ENCODE measurements around the gene ANO1.
A peak's percentile ranks its signal among the peaks of the same experiment; 100 is the strongest.

ANO1 gene

GRCh38 chr11:70167120-70167519 lies 89.0 kb downstream of the ANO1 start:
- DNase-seq (ENCODE audit: low read depth): no peak

DNA sequence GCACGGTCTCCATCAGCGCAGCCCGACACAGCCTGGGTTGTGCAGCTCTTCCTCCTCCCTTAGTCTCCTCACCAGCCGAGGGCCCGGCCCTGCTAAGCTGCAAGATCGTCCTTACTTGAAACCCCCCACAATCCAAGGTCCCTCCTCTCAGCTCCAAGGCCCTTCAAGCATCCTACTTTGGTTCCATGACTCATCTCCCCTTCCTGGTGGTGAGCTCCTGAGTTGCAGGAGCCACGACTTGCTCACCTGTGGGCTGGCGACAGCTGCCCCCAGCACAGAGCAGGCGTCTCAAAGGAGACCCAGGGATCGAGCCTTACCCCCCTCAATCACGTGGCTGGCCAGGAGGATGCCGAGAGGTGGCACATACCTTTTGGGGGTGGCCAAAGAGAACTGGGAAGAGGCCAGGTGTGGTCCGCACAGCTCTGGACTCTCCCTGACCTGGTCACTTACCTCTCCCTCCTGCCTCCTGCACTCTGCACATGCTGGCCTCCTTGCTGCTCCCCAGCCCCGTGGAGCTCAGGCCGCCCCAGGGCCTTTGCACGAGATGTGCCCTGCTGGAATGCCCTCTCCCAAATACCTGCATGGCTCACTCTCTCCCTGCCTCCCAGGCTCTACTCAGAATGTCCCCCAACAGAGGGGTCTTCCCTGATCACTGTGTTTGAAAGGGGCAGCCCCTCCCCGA lies 89.7 kb downstream of the ANO1 start:
- no peak for DNase-seq (ENCODE audit: low read depth)

DNA sequence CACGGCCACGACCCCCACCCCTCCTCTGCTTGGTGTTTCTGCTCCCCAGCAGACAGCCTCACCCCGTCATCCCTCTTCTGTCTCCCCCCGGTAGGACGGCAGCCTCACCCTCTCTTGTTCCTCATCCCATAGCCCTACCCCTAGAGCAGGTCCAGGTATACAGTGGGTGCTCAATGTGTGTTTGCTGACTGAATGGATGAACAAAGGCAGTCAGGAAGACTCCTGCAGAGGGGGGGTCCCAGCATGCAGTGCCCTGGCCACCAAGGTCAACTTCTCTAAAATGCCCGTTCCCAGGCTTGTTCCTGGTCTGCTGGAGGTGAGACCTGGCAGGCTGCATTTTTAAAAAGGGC lies 90.3 kb downstream of the ANO1 start:
- DNase-seq (ENCODE audit: low read depth): no peak

- no peak for DNase-seq (ENCODE audit: low read depth)
Measured at GRCh38 chr11:70169127-70169526, 91.0 kb downstream of the ANO1 start.

GRCh38 chr11:70169632-70170031 lies 91.5 kb downstream of the ANO1 start:
- DNase-seq (ENCODE audit: low read depth): no peak

GRCh38 chr11:70170596-70171210 lies 92.6 kb downstream of the ANO1 start:
- DNase-seq (ENCODE audit: low read depth): no peak

DNA sequence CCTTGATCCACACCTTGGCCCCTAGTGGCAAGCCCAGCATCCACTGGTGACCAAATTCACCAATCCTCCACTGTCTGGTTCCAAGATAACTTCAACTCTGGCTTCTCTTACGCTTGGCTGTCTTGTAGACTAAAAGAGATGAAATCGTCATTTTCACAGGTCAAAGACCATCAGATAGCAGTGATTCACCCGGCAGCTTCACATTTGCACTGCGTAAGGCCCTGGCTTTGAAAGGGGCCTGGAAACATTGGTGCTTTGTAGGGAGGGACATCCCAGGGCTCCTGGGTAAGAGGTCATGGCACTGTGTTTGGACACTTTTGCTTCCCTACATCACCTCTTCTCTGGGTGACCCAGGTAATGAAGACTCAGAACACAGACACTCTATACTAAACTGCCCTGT lies 94.9 kb downstream of the ANO1 start:
- no peak for DNase-seq (ENCODE audit: low read depth)

GRCh38 chr11:70174547-70175235 lies 96.6 kb downstream of the ANO1 start:
- no peak for DNase-seq (ENCODE audit: low read depth)

DNA sequence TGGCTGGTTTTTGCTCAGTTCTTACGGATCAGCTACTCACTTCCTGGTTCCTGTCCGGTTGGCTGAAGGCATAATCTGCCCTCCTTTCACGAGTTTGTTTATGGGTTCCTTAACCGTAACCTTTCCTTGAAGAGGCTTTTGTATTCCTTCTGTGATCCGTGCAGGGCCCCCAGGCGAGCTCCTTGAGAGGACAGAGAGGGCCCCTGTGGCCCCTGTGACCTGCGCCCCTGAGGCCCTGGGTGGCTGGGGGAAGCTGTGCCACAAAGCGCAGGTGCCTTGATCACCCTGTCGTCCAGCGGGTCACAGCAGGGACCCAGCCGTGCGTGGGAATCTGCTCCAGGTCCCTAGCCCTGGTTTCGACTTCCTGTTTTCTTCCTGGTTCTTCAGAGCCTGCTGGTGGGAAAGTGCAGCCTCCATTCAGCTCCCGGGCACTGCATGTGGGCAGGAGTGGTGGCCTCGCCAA lies 97.2 kb downstream of the ANO1 start:
- no peak for DNase-seq (ENCODE audit: low read depth)

DNA sequence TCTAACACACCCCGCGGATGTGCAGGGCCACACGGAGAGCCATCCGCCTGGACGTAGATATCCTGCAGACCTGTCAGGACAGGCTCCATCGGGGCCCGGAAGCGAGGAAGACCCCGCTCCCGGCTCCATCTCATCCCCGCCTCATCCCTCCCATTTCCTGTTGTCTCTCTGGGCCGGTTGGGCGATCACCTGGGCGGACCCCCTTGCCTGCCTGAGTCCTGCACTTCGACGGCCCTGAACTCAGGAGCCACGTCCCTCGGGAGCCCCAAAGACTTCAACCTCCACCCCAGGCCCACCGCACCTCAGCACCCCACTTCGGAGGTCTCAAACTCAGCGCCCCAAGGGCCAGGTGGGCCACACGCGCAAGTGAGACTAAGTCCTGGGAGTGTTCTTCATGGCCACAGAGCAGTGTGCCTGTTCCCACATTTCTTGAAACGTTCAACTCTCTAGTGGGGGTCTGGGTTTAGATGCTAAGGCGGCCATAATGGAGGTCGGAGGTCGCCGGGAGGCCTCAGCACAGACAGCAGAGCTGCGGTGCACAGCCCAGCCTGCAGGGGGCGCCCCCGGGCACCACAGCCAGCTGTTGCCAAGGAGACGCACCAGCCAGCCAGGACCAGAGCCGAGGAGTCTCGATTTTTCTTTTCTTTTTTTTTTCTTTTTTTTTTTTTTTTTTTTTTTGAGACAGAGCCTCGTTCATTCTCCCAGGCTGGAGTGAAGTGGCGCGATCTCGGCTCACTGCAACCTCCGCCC lies 99.0 kb downstream of the ANO1 start:
- DNase-seq (ENCODE audit: low read depth): peak; percentile 30

DNA sequence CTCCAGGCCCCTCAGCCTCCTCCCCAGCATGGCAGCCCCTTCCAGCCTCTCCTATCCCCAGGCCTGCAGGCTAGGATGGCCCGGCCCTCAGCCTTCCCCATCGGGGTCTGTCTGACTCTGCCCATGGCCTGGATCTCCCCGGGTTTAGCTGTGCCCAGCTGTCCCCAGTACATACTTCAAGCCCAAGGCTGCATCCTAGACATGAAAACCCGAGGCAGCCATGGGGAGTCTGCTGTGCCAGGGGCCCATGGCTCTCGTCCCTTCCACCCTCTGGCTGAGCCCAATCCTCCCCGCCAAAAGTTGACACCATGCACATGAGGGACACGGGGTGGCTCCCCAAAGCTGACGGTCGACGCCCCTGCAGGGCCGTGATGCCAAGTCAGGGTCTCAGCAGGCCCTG lies 102.8 kb downstream of the ANO1 start:
- no peak for DNase-seq (ENCODE audit: low read depth)

DNA sequence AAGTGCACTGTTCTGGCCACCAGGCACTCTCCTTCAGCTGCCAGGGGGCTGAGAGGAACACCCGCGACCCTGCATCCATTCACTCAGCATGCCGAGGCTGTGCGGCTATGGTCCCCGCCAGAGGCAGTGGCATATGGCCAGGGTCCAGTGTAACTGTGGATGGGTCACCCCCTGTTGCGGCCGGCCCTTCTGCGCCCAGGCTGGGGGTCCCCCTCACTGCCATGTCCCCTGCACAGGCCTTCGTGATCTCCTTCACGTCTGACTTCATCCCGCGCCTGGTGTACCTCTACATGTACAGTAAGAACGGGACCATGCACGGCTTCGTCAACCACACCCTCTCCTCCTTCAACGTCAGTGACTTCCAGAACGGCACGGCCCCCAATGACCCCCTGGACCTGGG lies 104.1 kb downstream of the ANO1 start:
- no peak for DNase-seq (ENCODE audit: low read depth)

DNA sequence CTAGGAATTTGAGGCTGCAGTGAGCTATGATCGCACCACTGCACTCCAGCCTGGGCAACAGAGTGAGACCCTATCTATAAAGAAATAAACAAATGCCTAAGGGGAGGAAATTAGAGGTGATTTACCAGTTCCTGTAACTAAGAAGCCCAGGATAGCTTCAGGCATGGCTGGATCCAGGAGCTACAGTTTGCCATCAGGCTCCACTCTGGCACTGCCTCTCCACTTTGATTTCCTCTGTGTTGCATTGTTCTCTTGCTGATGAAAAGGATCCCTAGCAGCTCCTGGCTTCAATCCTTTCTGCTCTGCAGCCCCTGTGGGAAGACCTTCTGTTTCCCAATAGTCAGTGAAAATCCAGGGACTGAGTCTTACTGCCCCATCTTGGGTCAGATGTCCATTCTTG lies 104.9 kb downstream of the ANO1 start:
- DNase-seq (ENCODE audit: low read depth): no peak

DNA sequence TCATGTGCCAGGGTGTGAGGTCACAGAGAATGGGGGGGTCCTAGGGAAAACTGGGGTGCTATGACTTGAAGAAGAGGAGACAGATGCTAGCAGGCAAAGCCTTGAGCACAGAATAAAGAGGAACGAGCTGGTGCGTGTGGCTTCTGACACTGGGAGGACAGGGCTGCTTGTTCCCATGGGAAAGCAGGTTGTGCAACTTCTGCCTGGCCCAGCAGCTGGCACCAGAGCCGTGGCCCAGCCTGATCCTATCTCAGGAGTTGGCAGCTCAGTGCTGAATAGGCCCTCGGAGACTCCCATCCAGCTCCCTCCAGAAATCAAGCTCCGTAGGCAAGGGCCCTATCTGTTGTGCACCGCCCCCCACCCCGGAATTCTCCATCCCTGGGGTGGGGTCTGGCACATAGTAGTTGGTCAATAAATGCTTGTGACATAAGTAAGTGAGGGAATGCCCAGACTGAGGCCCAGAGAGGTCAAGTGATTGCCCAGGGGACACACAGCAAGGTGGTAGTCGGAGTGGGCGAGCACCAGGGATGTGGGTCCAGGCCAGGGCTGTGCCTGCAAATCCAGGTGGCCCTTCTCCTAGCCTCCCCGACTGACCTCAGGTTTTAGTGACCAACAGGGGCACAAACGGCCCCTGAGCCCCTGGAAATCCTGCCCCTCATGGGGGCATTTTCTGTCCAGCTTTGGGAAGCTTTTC lies 105.5 kb downstream of the ANO1 start:
- no peak for DNase-seq (ENCODE audit: low read depth)

DNA sequence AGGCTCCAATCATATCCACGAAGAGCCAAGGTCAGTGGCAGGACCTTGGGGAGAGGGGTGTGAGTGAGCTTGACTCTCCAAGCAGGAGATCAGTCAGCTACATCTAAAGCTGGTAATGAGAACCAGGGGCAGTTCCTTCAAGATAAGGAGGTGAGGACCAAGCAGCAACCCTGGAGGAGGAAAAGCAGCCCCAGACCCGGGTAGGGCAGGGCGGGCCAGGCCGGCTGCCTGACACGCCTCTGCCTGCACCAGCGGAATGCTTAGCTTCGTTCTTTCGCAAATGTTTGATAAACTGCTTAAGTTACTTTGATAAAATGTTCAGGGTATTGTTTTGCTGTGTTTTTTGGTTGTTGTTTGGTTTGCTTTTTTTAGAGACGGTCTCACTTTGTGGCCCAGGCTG lies 106.3 kb downstream of the ANO1 start:
- no peak for DNase-seq (ENCODE audit: low read depth)

GRCh38 chr11:70185348-70186055 lies 107.4 kb downstream of the ANO1 start:
- DNase-seq (ENCODE audit: low read depth): no peak

GRCh38 chr11:70186420-70186819 lies 108.3 kb downstream of the ANO1 start:
- no peak for DNase-seq (ENCODE audit: low read depth)

DNA sequence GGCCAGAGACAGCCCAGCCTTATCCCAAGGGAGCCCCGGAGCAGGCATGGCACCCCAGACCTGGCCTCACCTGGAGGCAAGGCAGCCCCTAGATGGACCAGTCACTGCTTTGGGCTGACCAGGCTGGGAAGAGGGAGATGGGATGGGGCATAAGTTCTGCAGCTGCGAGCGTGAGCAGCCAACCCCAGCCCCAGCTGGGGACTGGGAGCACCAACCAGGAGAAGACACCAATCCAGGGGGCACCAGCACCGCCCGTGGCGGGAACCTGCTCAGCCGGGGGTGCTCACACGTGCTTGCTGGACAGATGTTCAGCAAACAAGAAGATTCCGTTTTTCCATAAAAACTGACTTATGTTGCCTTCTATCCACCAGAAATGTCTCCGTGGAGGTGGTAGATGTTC lies 108.8 kb downstream of the ANO1 start:
- no peak for DNase-seq (ENCODE audit: low read depth)

DNA sequence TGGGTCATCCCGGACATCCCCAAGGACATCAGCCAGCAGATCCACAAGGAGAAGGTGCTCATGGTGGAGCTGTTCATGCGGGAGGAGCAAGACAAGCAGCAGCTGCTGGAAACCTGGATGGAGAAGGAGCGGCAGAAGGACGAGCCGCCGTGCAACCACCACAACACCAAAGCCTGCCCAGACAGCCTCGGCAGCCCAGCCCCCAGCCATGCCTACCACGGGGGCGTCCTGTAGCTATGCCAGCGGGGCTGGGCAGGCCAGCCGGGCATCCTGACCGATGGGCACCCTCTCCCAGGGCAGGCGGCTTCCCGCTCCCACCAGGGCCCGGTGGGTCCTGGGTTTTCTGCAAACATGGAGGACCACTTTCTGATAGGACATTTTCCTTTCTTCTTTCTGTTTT lies 109.7 kb downstream of the ANO1 start:
- DNase-seq (ENCODE audit: low read depth): no peak

DNA sequence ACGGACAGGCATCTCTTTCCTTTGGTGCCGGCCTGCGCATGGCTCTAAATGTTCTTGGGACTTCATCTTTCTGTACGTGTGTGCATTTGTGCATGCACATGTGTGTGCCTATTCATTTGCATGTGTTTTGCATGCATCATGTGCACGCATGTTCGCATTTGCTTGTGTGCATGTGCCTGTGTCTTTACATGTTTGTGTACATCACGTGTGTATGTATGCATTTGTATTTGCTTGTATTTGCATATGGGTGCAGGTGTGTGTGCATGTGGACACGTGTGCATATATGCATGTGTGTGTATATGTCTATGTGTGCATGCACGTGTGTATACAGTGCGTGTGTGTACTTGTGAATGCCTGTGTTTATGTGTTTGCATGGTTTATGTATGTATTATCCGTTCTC lies 111.5 kb downstream of the ANO1 start:
- DNase-seq (ENCODE audit: low read depth): no peak

DNA sequence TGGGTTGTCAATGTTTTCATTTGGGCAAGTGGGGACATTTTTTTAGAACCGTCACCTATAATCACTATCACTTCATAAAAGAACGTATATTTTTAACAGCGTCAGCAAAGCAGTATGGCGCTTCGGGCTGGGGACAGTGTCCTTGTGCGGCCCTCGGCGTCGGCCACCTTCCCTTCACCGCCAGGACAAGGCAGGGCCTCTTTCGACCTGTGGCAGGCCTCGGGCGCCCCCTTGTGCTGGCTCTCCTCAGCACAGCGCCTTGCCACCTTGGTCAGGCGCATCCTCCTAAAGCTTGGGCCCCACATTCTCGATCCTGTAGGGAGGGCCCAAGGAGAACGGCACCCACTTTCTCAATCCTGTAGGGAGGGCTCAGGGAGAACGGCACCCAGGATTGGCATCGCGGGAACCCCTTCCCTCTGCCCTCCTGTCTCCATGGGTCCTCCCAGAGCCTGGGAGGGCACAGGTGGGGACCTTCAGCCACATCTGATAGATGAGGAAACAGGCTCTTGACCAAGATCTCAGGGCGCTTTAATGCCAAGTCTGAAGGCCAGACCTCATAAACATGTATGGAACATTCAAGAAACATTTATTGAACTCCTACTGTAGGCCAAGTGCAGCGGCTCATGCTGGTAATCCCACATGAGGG lies 113.5 kb downstream of the ANO1 start:
- DNase-seq (ENCODE audit: low read depth): peak; percentile 44

All from stimulated activated CD8-positive, alpha-beta memory T cell treated with anti-CD3 and anti-CD28 coated beads, Interleukin-4, amount 100 ng/mL, for 24 hours (primary cell).